ENCODE data around the gene RPS21. TPM values are rescaled to one million over a fixed set of nuclear protein-coding genes. Genes with fewer than 3 reads are reported as not detected.

RPS21 gene
- total and polyA plus RNA-seq, 2 of the 13 experiments (the other 11 are each of a cell fraction or from before 2014, with no cell fraction given), result 2,647 to 11,063 TPM

GRCh38 chr20:62342910-62343309 is 44.0 kb upstream of the RPS21 start (continued):
- TF ChIP-seq ZNF263 (CRISPR knock-in tag; IDR thresholded peaks at IDR 0.05) (no peak), ZNF850 (CRISPR knock-in tag; conservative IDR thresholded peaks at IDR 0.05) (no peak), FOXC1 (CRISPR knock-in tag; IDR thresholded peaks at IDR 0.05; ENCODE audit: borderline replicate concordance) (no peak), TFDP1 (CRISPR knock-in tag; IDR thresholded peaks at IDR 0.05; ENCODE audit: borderline replicate concordance) (no peak), CREB3 (CRISPR knock-in tag; IDR thresholded peaks at IDR 0.05) (no peak), TCF7 (IDR thresholded peaks at IDR 0.05; ENCODE audit: low read depth) (no peak), SRSF1 (optimal IDR thresholded peaks at IDR 0.05; ENCODE audit: low read depth, low read length) (no peak), FOXO1 (CRISPR knock-in tag; IDR thresholded peaks at IDR 0.05) (no peak; the same call in 1 of the 2 replicates), CCAR2 (optimal IDR thresholded peaks at IDR 0.05; ENCODE audit: low read depth, low read length) (no peak), ZSCAN20 (CRISPR knock-in tag; IDR thresholded peaks at IDR 0.05; ENCODE audit: borderline replicate concordance) (no peak), ZNF207 (IDR thresholded peaks at IDR 0.05; ENCODE audit: borderline replicate concordance) (no peak), HMGA1 (CRISPR knock-in tag; conservative IDR thresholded peaks at IDR 0.05) (no peak), ZBTB21 (CRISPR knock-in tag; IDR thresholded peaks at IDR 0.05) (no peak), ZBTB42 (CRISPR knock-in tag; IDR thresholded peaks at IDR 0.05) (no peak), ZNF33B (CRISPR knock-in tag; IDR thresholded peaks at IDR 0.05) (no peak), RBFOX2 (IDR thresholded peaks at IDR 0.05; ENCODE audit: low read depth, low read length) (no peak), GMEB2 (CRISPR knock-in tag; IDR thresholded peaks at IDR 0.05; ENCODE audit: low read depth) (no peak), ZNF282 (IDR thresholded peaks at IDR 0.05; ENCODE audit: partially characterized antibody) (no peak), HMGXB4 (CRISPR knock-in tag; IDR thresholded peaks at IDR 0.05; ENCODE audit: borderline replicate concordance in 1 of 2, low read depth in 1 of 2) (no peak), USF2 (IDR thresholded peaks at IDR 0.05; ENCODE audit: low read depth, low read length) (no peak), USF2 (CRISPR knock-in tag; IDR thresholded peaks at IDR 0.05; ENCODE audit: borderline replicate concordance) (no peak), PHF20 (CRISPR knock-in tag; IDR thresholded peaks at IDR 0.05) (no peak), ZBTB38 (CRISPR knock-in tag; IDR thresholded peaks at IDR 0.05) (peak; percentile 99)

Measured in HepG2 (cell line).